ENCODE measurements around the gene PBX4. TPM values are rescaled to one million over a fixed set of nuclear protein-coding genes. Genes with fewer than 3 reads are reported as not detected.
"Not testable (repeated sequence)": the region's sequence is repeated elsewhere in the genome, so short reads cannot be mapped to it uniquely, and the experiment has no call there.

PBX4 gene, protein sequence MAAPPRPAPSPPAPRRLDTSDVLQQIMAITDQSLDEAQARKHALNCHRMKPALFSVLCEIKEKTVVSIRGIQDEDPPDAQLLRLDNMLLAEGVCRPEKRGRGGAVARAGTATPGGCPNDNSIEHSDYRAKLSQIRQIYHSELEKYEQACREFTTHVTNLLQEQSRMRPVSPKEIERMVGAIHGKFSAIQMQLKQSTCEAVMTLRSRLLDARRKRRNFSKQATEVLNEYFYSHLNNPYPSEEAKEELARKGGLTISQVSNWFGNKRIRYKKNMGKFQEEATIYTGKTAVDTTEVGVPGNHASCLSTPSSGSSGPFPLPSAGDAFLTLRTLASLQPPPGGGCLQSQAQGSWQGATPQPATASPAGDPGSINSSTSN
- total RNA-seq (under 1 TPM in 6 of 9 donors, not detected in 3; 0.28 to 0.86 (median 0.66) TPM), polyA plus RNA-seq (1 to 10 TPM in 2 of 3 donors, not detected in 1; 2.9 to 6.3 TPM)
- long read RNA-seq, donor 1, result 0 reads
- long read RNA-seq, donor 2, result 0 reads
- long read RNA-seq, donor 3, result 0 reads
- long read RNA-seq, donor 4, result 0 reads
- long read RNA-seq, donor 5, result 0 reads
- long read RNA-seq, donor 6, result 0 reads
- long read RNA-seq, donor 7, result 0 reads
- long read RNA-seq, donor 8, partial matches to known transcripts, result 0 of 1 reads
- long read RNA-seq, donor 8, other reads (novel, unspliced or antisense), result 0 of 1 reads
- long read RNA-seq, donor 9, result 0 reads
- long read RNA-seq, donor 10, result 0 reads

DNA sequence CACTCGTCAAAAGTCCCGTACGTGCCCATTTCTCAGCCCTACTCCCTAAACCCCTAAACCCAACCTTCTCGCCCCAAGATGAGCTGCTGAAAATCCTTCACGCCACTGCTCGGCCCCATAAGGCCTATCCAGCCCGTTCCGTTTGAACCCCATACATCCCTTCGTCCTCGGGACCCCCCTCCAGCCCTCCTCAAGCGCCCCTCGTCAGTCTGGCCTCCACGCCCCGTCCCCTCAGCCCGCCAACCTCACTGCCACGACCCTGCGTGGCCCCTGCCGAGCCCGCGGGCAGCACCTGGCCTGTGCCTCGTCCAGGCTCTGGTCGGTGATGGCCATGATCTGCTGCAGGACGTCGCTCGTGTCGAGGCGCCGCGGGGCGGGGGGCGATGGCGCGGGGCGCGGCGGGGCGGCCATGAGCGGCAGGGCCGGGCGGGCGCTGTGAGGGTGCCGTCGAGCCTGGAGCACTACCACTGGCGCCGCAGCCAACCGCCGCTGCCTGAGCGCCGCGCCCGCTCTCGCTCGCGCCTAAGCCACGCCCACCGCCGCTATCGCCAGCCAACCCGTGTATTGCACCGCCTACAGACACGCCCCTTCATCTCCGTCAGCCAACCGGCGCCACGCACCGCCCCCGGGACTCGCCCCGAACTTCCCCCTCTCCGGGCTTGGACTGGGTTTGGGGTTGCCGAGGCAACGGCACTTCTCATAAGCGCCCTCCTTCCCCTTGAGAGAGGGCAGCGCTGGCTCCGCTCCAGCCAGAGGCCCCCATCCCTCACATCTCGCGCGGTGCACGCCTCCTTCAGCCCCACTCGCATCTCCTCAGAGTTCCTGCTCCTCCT lies at the start of gene PBX4:
Gene PBX4, minus strand, starts transcription at position 469 of the 833 bp plus-strand sequence. Its CDS starts 58 bp downstream, at position 411.
- Histone ChIP-seq H3K4me1 (replicated peaks in 1 of 2) (no peaks in the 10 kb centered on the region), H3K27me3 (peaks cover 6% of the 10 kb centered on the region), H3K27ac (no peak within 1 kb of the TSS), H3K9me3 (replicated peaks in 1 of 3) (no peaks in the 10 kb centered on the region), H3K4me3 (peak within 1 kb of the TSS in 1 of 4 donors; percentile 35), H3K36me3 (replicated peaks in 1 of 2) (no peaks in the 10 kb centered on the region)
- intact Hi-C loops (cut with DNase I), result no loop called here
- DNase-seq, result peak; percentile 78 to 96 (median 87)
- TF ChIP-seq POLR2A (IDR thresholded peaks at IDR 0.05), result no peak
- TF ChIP-seq, protein P1, sequence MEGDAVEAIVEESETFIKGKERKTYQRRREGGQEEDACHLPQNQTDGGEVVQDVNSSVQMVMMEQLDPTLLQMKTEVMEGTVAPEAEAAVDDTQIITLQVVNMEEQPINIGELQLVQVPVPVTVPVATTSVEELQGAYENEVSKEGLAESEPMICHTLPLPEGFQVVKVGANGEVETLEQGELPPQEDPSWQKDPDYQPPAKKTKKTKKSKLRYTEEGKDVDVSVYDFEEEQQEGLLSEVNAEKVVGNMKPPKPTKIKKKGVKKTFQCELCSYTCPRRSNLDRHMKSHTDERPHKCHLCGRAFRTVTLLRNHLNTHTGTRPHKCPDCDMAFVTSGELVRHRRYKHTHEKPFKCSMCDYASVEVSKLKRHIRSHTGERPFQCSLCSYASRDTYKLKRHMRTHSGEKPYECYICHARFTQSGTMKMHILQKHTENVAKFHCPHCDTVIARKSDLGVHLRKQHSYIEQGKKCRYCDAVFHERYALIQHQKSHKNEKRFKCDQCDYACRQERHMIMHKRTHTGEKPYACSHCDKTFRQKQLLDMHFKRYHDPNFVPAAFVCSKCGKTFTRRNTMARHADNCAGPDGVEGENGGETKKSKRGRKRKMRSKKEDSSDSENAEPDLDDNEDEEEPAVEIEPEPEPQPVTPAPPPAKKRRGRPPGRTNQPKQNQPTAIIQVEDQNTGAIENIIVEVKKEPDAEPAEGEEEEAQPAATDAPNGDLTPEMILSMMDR (IDR thresholded peaks at IDR 0.05), result no peak
- WGBS, 4 donors, result 6 to 20% (median 11%) methylated on average over 24 to 80 of the region's 80 CpGs

DNA sequence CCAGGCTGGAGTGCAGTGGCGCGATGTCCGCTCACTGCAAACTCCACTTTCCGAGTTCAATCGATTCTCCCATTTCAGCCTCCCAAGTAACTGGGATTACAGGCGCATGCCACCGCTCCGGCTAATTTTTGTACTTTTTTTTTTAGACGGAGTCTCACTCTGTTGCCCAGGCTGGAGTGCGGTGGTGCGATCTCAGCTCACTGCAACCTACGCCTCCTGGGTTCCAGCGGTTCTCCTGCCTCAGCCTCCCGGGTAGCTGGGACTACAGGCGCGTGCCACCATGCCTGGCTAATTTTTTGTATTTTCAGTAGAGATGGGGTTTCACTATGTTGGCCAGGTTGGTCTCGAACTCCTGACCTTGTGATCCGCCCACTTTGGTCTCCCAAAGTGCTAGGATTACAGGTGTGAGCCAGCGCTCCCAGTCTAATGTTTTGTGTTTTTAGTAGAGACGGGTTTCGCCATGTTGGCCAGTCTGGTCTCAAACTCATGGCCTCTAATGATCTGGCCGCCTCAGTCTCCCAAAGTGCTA lies 47.0 kb upstream of the PBX4 start:
- H3K9me3 ChIP-seq (replicated peaks in 1 of 3); H3K27me3 ChIP-seq; H3K36me3 ChIP-seq (replicated peaks in 1 of 2); H3K4me3 ChIP-seq; H3K27ac ChIP-seq; intact Hi-C loops (cut with DNase I): not testable (repeated sequence)
- peak in 1 of 7 donors; percentile 48 for DNase-seq
- 91 to 97% (median 96%) methylated on average over 20 to 22 of the region's 22 CpGs for WGBS, 4 donors
- peaks cover 17 to 28% of the 10 kb centered on the region in 2 donors for H3K4me1 ChIP-seq (replicated peaks in 1 of 2)

DNA sequence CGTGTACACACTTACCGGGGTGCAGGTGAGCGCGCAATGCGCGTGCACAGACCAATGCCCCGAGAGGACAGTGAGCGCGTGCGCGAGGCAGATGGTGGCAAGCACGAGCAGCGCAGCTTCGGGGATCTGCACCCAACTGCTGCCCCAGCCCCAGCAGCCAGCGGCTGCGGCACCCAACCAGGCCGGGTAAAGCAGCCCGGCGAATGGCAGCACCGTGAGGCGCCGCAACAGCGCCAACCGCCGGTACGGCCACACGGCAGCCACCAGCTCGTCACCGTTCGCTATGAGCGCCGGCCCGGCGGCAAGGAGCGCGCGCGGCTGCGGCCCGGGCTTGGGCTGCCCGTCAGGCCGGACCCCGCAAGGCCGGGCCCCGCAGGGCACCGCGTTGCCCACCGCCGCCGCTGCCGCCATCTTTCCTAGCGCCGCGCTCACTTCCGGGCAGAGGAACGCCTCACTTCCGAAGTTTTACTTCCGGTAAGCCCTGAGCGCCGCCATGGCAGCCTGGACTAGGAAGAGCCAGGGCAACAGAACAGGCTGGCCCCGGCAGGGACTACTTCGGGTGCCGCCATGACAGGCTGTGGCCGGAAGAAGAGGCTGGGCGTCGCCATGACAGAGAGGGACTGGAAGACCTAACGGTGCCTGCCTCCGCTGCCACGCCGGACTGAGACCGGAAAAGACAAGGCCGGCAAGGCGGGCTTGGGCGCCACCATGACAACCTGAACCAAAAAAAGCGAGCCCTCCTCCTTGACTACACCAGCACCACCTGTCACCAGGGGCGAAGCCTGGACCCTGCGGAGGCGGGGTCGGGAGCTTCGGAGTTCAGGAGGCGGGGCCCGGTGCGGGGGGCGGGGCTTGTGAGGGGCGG lies 45.0 kb upstream of the PBX4 start, which contains the start of gene ATP13A1:
Gene ATP13A1, minus strand, starts transcription at position 421 of the 865 bp plus-strand sequence. Its CDS starts 10 bp downstream, at position 411.
- intact Hi-C loops (cut with DNase I), result no loop called here
- H3K9me3 ChIP-seq (replicated peaks in 1 of 3), result no peaks in the 10 kb centered on the region
- peak; percentile 93 to 99 (median 97) for DNase-seq
- H3K27me3 ChIP-seq, result no peaks in the 10 kb centered on the region
- H3K36me3 ChIP-seq (replicated peaks in 1 of 2), result peaks cover 0 to 13% of the 10 kb centered on the region in 2 donors
- peaks cover 12 to 22% of the 10 kb centered on the region in 2 donors for H3K4me1 ChIP-seq (replicated peaks in 1 of 2)
- WGBS, 4 donors, result 0 to 1% (median 0%) methylated on average over 14 to 85 of the region's 85 CpGs
- peak within 1 kb of the TSS; percentile 70 to 92 (median 80) for H3K4me3 ChIP-seq
- TF ChIP-seq, protein P1 (IDR thresholded peaks at IDR 0.05), result peak in 1 of 6 experiments; percentile 28
- peak; percentile 75 to 87 for TF ChIP-seq POLR2A (IDR thresholded peaks at IDR 0.05)
- H3K27ac ChIP-seq, result peak within 1 kb of the TSS; percentile 47 to 95 (median 93)

DNA sequence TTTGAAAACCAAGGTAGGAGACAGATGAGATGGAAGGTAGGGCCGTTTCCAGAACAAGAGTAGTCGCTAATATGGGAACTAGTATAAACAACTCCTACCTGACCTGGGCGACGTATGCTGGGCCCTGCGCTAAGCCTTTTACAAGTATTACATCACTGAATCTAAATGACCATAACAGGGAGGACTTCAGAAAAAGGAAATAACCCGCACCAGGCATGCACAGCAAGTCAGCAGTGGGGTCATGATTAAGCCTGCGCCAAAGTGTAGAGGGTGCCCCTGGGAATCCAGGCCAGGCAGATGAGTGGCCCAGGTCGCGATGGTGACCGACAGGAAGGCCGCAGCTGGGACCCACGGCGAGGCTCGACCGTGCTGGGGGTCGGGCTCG lies 44.4 kb upstream of the PBX4 start:
- WGBS, 4 donors, result 6 to 19% (median 11%) methylated on average over 7 to 17 of the region's 17 CpGs
- intact Hi-C loops (cut with DNase I), result no loop called here

More for the DNA sequence above, 44.4 kb upstream of the PBX4 start:
- Histone ChIP-seq H3K4me3 (peak overlapping the region; percentile 70 to 92 (median 80)), H3K27ac (peak overlapping the region in 4 of 5 donors; percentile 90 to 95 (median 93)), H3K36me3 (replicated peaks in 1 of 2) (peaks cover 0 to 20% of the 10 kb centered on the region in 2 donors), H3K27me3 (no peaks in the 10 kb centered on the region), H3K9me3 (replicated peaks in 1 of 3) (no peaks in the 10 kb centered on the region), H3K4me1 (replicated peaks in 1 of 2) (peaks cover 12 to 22% of the 10 kb centered on the region in 2 donors)
- peak in 2 of 7 donors; percentile 16 to 37 for DNase-seq
- TF ChIP-seq, protein P1 (IDR thresholded peaks at IDR 0.05), result no peak
- no peak for TF ChIP-seq POLR2A (IDR thresholded peaks at IDR 0.05)

Data from adrenal gland (tissue), 19 donors.